Kidney epithelial cell (primary cell): ENCODE results near the gene LGALS9. TPM values are rescaled to one million over a fixed set of nuclear protein-coding genes. Genes with fewer than 3 reads are reported as not detected.

Experiments
- DNase-seq: peaks from one replicate; pipeline ENCODE4 v3.0.0-alpha.2; 2010; ENCODE audit warnings: low read depth
- H3K27me3 ChIP-seq: 2 replicates; pipeline ENCODE4 v1.6.0; 2011; ENCODE audit warnings: low read length; ENCODE audit not compliant: control insufficient read depth, insufficient read depth
- H3K36me3 ChIP-seq: 2 replicates; pipeline ENCODE4 v1.5.1; 2011; ENCODE audit warnings: low read length; ENCODE audit not compliant: control insufficient read depth, insufficient read depth
- H3K4me3 ChIP-seq: 2 replicates; pipeline ENCODE4 v1.5.1; 2011; ENCODE audit warnings: low read depth, mild to moderate bottlenecking, control low read depth, low read length
- CTCF ChIP-seq: IDR thresholded peaks from 2 replicates; pipeline ENCODE4 v1.5.1; 2011; ENCODE audit warnings: mild to moderate bottlenecking, moderate library complexity, low read length, control low read depth, inconsistent platforms; ENCODE audit not compliant: insufficient read depth, poor library complexity, severe bottlenecking
- total RNA-seq: library from RNA; depleted of rRNA; stranded (reverse); fragments of >200 nt; gene quantifications from 2 replicates; pipeline ENCODE4 v1.2.3, GENCODE V29; 2015

LGALS9 gene
- total RNA-seq, 1 donor from 2014 or later = 3.4 TPM

GRCh38 chr17:27610304-27610677 lies 20.7 kb upstream of the LGALS9 start:
- no peak for DNase-seq
- no peaks in the 10 kb centered on the region for H3K27me3 ChIP-seq
- no peak overlapping the region for H3K4me3 ChIP-seq
- no peak for TF ChIP-seq CTCF
- peaks cover 1% of the 10 kb centered on the region for H3K36me3 ChIP-seq

- no peak for DNase-seq
- H3K27me3 ChIP-seq = no peaks in the 10 kb centered on the region
- H3K36me3 ChIP-seq = peaks cover 1% of the 10 kb centered on the region
- no peak overlapping the region for H3K4me3 ChIP-seq
- no peak for TF ChIP-seq CTCF
These were observed 18.7 kb upstream of the LGALS9 start for GRCh38 chr17:27612160-27612770.

GRCh38 chr17:27613433-27613832 lies 17.6 kb upstream of the LGALS9 start:
- no peak for TF ChIP-seq CTCF
- H3K36me3 ChIP-seq = peaks cover 3% of the 10 kb centered on the region
- H3K27me3 ChIP-seq = no peaks in the 10 kb centered on the region
- H3K4me3 ChIP-seq = no peak overlapping the region
- DNase-seq = no peak

- TF ChIP-seq CTCF = no peak
- H3K27me3 ChIP-seq = no peaks in the 10 kb centered on the region
- H3K4me3 ChIP-seq = no peak overlapping the region
- no peak for DNase-seq
- peaks cover 2% of the 10 kb centered on the region for H3K36me3 ChIP-seq
These were observed 15.9 kb upstream of the LGALS9 start for GRCh38 chr17:27615121-27615520.

- peaks cover 2% of the 10 kb centered on the region for H3K36me3 ChIP-seq
- DNase-seq = no peak
- H3K4me3 ChIP-seq = no peak overlapping the region
- no peaks in the 10 kb centered on the region for H3K27me3 ChIP-seq
- TF ChIP-seq CTCF = no peak
These were observed 14.6 kb upstream of the LGALS9 start for GRCh38 chr17:27616414-27616813.

- DNase-seq = no peak
- no peak for TF ChIP-seq CTCF
- Histone ChIP-seq H3K27me3 (no peaks in the 10 kb centered on the region), H3K36me3 (peaks cover 3% of the 10 kb centered on the region), H3K4me3 (no peak overlapping the region)
These were observed 12.6 kb upstream of the LGALS9 start for GRCh38 chr17:27618417-27618816.
